Stimulated activated CD4-positive, alpha-beta T cell treated with anti-CD3 and anti-CD28 coated beads, Interleukin-4, amount 100 ng/mL, for 1 hour (primary cell): ENCODE measurements around the gene GRIPAP1.

Source experiments
- DNase-seq: peaks from one replicate; pipeline ENCODE4 v3.0.0-alpha.2; 2020

The GRIPAP1 gene, protein sequence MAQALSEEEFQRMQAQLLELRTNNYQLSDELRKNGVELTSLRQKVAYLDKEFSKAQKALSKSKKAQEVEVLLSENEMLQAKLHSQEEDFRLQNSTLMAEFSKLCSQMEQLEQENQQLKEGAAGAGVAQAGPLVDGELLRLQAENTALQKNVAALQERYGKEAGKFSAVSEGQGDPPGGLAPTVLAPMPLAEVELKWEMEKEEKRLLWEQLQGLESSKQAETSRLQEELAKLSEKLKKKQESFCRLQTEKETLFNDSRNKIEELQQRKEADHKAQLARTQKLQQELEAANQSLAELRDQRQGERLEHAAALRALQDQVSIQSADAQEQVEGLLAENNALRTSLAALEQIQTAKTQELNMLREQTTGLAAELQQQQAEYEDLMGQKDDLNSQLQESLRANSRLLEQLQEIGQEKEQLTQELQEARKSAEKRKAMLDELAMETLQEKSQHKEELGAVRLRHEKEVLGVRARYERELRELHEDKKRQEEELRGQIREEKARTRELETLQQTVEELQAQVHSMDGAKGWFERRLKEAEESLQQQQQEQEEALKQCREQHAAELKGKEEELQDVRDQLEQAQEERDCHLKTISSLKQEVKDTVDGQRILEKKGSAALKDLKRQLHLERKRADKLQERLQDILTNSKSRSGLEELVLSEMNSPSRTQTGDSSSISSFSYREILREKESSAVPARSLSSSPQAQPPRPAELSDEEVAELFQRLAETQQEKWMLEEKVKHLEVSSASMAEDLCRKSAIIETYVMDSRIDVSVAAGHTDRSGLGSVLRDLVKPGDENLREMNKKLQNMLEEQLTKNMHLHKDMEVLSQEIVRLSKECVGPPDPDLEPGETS

GRCh38 chrX:49002091-49002935 is at the start of gene GRIPAP1:
Gene GRIPAP1, minus strand, starts transcription at chrX:49002264. Its CDS starts 35 bp downstream, at chrX:49002229.
- DNase-seq, result peak; percentile 69

DNA sequence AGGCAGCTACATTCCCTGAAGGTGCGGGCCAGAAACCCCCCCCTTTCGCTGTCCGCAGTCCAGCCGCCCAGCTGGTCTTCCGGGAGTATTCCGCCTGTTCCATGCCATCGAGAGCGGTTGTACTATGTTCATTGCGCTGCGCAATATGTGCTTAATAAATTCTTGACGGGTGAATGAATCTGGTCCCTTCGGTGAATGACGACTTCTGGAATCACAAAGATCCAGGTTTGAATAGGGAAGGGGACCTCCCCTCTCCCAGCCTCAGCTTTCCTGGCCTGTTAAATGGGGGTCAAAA is 41.9 kb upstream of the GRIPAP1 start:
- DNase-seq, result no peak

DNA sequence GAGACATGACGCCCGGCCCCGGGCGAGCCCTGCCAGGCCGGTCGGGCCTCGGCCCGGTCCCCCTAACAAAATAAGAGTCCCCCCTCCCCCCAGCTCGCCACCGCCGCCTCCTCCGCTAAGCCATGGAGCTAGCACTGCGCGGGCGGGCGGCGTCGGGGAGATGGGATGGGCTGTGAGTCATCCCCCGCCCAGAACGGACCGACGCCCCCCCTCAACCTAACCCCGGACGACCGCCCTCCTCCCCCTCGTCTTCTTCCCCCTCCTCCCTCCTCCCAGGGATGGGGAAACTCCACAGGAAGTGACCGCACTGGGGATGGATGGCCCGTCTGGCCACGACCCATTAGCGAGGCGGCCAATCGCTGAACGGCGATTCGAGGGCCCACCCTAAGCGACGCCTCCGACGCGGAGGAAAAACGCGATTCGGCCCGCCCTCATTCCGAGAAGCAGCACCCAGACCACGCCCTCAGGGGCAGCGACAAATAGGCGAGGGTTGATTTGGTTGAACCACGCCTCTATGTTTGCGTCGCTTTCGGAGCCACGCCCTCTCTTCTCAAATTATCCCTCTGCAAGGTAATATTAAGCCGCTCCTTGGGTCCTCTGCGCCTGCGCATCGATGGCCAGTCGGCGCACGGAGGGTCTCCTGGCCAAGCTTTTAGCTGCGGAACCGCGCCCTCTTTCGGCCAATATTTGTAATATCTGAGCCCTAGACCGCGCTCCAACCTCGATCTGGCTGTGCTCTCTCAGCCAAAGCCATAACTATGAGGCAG is 41.3 kb upstream of the GRIPAP1 start, which contains the start of gene TFE3:
Gene TFE3, minus strand, starts transcription at position 138 of the 767 bp plus-strand sequence. Its CDS starts 131 bp downstream, at position 7.
- peak; percentile 91 for DNase-seq

GRCh38 chrX:49042581-49043219 is 40.6 kb upstream of the GRIPAP1 start:
- DNase-seq, result no peak

- no peak for DNase-seq
These were observed 39.9 kb upstream of the GRIPAP1 start for GRCh38 chrX:49041744-49042580.

GRCh38 chrX:49040376-49040955 is 38.4 kb upstream of the GRIPAP1 start:
- DNase-seq, result no peak

DNA sequence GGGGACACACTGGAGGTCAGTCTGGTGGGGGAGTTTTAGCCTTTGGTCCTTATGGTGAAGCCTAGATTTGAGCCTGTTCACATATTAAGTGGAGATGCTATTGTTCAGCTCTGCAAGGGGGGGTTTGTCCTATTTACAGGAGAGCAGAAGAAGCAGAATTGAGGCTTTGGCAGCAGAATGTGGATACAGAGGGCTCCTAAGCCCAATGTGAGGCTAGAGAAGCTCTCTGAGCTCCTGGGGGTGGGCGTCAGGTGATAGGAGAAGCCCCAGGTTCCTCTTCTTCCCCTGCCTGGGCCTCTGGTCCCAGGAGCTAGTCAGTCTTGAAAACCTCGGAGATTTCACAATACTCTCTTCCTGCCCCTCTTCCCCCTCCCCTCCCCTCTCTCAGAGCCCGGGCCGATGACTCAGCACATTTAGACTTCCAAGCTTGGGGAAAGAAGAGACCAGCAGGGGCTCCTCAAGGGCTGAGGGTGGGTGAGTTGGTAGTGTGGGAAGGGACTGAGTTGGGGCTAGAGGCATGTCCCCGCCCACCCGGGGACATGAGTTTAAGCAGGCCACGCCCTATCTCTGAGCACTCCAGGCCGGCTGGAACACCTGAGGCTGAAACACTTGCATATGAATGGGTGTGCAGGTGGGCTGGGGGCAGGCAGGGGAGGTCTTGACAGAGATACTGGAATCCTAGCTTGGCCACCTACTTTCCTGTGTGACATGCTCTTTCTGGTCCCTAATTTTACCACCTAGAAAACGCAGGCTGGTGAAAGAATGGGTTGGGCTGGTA is 37.7 kb upstream of the GRIPAP1 start:
- peak; percentile 43 for DNase-seq

GRCh38 chrX:49037883-49038475 is 35.9 kb upstream of the GRIPAP1 start:
- DNase-seq, result no peak

- DNase-seq, result no peak
These were observed 28.2 kb upstream of the GRIPAP1 start for GRCh38 chrX:49030283-49030682.

- no peak for DNase-seq
These were observed 27.8 kb upstream of the GRIPAP1 start for GRCh38 chrX:49029876-49030275.

- DNase-seq, result no peak
These were observed 17.7 kb upstream of the GRIPAP1 start for GRCh38 chrX:49019599-49020249.

DNA sequence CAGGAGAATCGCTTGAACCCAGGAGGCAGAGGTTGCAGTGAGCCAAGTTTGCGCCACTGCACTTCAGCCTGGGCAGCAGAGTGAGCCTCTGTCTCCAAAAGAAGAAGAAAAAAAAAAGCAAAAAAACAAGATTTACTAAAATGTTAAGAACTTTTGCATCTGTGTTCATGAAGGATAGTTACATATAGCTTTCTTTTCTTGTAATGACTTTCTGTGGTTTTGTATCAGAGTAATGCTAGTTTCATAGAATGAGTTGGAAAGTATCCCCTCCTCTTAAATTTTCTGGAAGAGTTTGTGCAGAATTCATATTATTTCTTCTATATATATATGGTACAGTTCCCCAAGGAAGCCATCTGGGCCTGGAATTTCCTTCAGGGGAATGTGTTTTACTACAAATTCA is 17.0 kb upstream of the GRIPAP1 start:
- no peak for DNase-seq

DNA sequence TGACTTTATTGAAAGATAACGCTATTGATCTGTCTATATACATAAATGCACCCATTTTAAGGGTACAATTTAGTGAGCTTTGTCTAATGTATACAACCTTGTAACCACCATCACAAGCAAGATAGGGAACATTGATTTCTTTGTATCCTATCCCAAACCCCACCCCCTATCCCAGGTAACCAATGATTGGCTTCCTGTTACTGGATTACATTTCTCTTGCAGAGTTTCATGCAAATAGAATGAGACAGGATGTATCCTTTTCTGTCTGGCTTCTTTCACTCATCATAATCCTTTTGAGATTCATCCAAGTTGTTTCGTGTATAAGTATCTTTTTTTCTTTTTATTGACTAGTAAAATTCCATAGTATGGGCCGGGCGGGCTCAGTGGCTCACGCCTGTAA is 1.6 kb upstream of the GRIPAP1 start:
- no peak for DNase-seq

- peak; percentile 38 for DNase-seq
These were observed 458 bp downstream of the GRIPAP1 start for GRCh38 chrX:49001521-49002090.

DNA sequence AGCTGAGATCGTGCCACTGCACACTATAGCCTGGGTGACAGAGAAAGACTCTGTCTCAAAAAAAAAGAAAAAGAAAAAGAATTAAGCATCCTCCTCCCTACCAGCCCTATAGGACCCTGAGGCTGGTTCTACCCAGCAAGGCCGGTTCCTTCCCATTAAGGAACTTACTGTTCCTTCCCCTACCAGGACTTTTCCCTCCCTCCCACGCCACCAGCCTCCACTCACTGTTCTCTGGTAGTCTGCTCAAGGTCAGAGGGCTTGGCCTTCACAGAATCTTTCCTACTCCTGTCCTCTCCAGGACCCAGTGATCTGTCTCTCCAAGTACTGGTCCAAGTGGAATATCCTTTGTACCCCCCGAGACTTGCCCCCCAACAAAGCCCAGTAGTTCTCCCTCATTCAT is 1.4 kb downstream of the GRIPAP1 start:
- DNase-seq, result no peak

GRCh38 chrX:48999030-48999429 is 3.0 kb downstream of the GRIPAP1 start:
- DNase-seq, result peak; percentile 5

DNA sequence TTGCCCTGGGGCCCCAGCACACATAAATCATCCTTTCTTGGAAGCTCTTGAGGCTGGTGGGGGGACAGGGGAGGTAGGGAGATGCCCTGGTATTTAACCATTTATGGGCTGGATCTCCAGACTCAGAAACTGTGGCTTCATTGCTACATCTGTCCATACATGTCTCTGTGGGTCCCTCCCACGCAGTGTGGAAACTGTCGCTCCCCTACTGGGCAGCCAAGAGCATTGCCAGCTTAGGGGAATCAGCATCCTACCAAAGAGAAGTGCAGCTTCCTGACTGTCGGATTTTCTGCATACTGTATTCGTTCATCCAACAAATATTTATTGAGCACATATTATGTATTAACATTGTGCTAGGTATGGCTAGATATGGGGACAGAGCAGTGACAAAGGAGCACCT is 3.7 kb downstream of the GRIPAP1 start:
- DNase-seq, result no peak

DNA sequence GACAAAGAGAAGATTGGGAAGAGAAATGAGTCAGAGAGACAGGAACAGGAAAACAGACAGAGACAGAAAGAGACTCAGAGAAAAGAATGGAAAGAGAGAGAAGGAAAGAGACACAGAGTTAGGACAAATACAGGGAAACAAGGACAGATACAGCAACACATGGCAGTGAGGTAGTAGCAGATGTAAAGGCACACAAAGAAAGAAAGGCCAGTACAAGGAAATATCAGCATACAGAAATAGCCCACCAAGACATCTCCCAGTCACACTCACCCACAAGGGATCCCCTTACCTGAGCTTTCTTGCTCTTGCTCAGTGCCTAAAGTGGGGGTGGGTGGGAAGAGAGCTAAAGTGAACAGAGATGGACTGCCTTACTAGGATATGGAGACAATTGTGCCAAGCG is 4.2 kb downstream of the GRIPAP1 start:
- no peak for DNase-seq
